GM18873 (cell line): Measurements from ENCODE around the gene SPP1.
A peak's percentile ranks its signal among the peaks of the same experiment; 100 is the strongest.
"Not testable (repeated sequence)": the region's sequence is repeated elsewhere in the genome, so short reads cannot be mapped to it uniquely, and the experiment has no call there.

ENCODE experiments used
- ATAC-seq: cut with Tn5 transposase; IDR thresholded peaks from one replicate; pipeline ENCODE4 v1.9.1; 2021; ENCODE audit warnings: mild to moderate bottlenecking, moderate library complexity, moderate number of reproducible peaks; ENCODE audit not compliant: unreplicated experiment, low FRiP score

Gene SPP1

DNA sequence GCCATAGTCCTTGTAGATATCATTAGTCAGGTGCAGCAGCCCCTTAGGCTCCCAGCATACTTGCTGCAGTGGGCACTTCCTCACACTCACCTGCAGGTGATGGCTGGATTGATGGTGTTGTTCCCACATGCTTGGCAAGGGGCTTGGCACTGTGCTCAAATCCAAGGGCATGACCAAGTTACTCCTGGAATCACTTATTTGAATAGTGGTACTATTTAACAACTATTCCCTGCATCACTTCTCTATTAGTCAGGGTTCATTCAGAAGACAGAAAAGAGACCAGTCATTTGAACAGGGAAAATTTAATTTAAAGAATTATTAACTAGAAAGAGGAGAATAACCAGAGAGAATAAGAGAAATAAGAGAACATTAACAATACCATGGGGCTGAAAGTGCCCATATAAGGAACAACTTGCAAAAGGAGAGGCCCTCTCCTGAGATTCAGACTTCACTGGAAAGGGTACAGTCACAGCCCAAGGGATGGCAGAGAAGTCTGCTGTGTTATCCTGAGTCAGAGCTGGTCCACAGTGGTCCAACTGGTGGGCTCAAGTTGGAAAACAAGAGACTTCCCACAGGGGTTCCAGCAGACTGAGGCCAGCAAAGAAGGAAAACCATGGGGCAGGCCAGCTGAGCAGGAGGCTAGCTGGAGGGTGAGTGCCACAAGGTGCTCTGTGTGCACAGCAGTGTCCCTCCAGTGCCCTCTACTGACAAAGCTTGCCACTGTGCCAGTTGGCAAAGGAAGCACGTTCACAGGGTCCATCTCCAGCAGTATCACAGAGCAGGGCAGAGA, 9.8 kb downstream of the SPP1 start:
- ATAC-seq: peak; percentile 91

DNA sequence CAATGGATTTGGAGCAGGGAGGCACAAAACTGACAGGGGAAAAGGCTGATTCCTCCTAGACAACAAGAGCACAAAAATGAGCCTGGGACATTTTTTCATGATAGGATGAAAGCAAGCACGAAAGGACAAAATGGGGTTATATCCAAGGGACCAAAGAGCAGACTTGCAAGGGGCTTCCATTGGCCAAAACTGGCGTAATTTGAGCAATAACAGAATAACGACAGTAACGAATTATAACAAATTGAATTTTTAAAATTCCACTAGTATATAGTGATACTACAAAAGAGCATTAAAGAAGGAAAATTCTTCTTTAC, 10.3 kb downstream of the SPP1 start:
- ATAC-seq: no peak

DNA sequence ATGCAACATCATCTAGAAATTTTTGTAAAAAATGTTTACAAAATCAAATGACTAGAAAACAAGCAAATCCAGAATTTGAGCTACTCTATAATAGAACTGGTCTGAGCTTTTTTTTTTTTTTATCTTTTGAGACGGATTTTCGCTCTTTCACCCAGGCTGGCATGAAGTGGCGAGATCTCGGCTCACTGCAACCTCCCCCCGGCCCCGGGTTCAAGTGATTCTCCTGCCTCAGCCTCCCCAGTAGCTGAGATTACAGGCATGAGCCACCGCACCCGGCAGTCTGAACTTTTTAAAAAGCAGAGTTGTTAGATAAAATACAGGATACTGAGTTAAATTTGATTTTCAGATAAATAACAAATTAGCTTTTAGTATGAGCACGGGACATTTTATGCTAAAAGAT, 11.0 kb downstream of the SPP1 start:
- ATAC-seq: no peak

DNA sequence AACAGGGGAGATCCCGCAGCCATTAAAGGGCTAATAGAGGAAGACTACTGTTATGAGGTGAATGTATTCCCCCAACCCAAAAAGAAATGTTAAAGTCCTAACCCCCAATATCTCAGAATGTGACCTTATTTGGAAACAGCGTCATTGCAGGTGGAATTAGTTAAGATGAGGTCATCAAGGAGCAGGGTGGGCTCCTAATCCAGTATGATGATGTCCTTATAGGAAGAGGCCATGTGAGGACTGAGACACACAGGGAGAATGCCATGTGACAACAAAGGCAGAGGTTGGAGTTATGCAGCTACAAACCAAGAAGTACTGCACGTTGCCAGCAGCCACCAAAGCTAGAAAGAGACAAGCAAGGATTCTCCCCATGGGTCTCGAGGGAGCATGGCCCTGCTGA, 14.3 kb downstream of the SPP1 start:
- no peak for ATAC-seq

DNA sequence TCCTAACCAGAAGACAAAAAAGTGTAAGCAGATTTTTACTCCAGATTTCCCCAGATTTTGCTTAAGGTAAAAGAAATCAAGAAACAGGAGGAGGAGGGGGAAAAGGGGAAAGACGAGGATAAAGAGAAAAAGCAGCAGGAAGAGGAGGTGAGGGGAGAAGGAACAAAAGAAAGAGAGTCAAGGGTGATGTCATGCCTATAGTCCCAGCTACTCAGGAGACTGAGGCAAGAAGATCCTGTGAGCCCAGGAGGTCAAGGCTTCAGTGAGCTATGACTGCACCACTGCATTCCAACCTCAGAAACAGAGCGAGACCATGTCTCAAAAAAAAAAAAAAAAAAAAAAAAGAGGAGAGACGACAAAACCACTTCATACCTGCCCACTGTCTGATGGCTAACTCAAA, 19.9 kb downstream of the SPP1 start:
- no peak for ATAC-seq

DNA sequence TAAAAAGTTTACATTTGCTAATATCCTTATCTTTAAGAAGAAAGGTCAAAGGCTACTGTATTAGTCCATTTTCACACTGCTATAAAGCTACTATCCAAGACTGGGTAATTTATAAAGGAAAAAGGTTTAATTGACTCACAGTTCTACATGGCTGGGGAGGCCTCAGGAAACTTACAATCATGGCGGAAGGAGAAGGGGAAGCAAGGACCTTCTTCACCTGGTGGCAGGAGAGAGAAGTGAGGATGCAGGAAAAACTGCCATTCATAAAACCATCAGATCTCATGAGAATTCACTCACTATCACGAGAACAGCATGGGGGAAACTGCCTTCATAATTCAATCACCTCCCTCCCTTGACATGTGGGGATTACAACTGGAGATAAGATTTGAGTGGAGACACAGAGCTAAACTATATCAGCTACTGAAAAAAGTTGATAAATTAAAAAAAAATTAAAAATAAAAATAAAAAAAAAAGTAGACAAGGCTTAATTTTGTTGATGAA, 23.7 kb downstream of the SPP1 start:
- not testable (repeated sequence) for ATAC-seq

DNA sequence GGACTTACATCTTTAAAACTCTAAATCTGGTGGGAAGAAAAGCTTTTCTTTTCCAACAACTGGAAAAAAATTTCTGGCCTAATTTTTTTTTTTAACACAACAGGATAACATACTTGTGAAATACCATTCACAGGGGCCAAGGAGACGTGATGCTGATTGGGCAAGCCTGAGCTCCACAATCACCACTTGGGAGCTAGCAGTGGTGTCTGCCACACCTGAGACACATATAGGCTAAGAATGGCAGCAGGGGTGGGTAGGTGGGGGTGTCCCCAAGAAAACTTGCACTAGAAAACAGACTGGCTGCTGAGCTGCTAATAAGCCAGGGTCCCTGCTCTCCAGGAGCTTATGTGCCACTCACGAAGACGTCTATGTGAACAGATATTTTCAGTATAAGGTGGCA, 26.4 kb downstream of the SPP1 start:
- ATAC-seq: no peak

DNA sequence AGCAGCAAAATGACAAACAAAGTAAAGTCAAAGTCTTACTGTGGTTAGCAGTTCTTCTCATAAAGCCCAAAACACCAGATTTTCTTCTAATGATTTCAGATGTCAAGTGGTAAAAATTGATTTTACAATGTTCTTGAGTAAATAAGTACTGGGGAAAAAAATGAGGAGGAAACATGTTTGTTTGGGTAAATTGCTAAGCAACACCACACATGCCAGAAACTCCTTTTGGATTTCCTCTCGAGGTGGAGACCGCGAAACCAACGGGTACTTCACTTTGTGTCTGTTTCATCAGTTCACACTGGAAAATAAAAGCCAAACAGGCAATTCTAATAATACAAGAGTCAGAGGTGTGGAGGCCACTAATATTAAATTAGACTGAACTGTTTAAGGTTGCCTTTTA, 27.3 kb downstream of the SPP1 start:
- ATAC-seq: no peak

DNA sequence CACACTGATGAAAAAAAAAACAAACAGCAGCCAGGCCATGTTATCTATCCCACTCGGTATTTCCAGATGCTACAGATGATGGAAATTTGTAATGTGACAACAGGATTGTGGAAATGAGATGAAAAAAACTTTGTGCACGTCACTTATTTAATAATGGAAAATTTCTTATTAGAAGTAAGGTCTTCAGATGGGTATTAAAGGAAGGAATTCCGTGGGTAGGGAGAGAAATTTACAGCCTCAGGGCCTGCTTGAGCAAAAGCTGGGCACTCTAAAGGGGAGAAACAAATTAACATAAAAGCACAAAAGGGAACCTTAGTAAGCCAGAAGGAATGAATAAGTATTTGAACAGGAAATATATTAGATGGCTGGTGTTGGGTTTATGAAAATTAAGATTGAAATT, 27.7 kb downstream of the SPP1 start:
- no peak for ATAC-seq

DNA sequence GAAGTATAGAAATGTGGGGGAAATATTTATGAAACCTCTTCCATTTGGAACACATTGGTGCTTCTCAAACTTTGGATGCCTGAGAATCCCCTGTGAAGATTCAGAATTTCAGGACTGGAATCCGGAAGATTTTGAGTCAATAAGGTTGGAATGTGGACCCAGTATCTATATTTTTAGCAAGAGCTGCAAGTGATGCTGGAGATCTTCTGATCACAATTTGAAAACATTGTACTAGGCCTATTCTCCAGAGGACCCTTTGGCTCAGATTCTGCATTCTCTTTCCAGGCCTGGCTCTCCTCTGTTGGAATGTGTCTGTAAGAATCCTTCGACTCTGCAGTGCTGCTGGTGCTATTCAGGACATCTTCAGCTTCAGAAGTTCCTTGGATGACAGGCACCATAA, 29.6 kb downstream of the SPP1 start:
- no peak for ATAC-seq

DNA sequence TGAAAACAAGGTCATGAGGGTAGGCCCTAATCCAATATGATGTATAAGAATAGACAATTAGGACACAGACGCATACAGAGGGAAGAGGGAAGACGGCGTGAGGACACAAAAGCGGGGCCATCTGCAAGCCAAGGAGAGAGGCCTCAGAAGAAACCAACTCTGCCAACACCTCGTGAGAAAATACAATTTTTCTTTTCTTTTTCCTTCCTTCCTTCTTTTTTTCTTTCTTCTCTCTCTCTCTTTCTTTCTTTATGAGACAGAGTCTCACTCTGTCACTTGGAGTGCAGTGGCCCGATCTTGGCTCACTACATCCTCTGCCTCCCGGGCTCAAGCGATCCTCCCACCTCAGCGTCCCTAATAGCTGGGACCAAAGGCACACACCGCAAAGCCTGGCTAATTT, 30.4 kb downstream of the SPP1 start:
- ATAC-seq: no peak

DNA sequence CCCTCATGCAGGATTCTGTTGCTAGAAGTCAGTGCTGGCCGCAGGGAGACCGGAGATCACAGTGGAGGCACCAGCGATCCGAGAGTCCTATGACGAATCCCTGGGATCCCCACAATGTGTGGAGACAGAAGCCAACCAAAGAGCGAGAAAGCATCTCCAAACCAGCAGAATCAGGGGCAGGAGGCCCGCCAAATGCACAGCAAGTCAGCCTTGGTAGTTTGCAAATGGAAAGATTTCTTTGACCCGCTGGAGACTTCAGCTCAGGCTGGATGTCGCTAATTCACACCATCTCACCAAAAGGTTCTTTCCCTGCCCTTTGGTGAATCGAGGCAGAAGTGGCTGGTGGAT, 31.4 kb downstream of the SPP1 start:
- no peak for ATAC-seq

DNA sequence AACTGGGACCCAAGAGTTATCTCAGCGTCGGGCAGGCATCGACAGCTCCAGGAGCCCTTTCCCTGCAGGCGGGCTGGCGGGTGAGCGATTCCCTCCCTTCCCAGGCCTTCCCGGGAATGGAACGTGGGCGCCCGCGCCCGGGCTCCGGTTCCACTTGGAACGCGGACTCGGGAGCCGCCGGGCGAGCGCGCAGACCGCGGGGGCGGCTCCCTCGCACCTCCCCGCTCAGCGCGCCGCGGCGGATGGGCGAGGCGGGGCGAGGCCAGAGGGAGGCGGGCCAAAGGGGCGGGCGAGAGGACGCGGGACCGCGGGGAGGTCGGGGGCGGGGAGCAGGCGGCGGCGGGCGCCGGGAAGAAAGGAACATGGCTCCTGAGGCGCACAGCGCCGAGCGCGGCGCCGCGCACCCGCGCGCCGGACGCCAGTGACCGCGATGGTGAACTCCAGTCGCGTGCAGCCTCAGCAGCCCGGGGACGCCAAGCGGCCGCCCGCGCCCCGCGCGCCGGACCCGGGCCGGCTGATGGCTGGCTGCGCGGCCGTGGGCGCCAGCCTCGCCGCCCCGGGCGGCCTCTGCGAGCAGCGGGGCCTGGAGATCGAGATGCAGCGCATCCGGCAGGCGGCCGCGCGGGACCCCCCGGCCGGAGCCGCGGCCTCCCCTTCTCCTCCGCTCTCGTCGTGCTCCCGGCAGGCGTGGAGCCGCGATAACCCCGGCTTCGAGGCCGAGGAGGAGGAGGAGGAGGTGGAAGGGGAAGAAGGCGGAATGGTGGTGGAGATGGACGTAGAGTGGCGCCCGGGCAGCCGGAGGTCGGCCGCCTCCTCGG, 32.0 kb downstream of the SPP1 start, which contains the start of gene PKD2:
Gene PKD2 (plus strand): TSS at position 332 of the 818 bp plus-strand sequence. CDS start 99 bp downstream, at position 431.
- ATAC-seq: peak; percentile 67

DNA sequence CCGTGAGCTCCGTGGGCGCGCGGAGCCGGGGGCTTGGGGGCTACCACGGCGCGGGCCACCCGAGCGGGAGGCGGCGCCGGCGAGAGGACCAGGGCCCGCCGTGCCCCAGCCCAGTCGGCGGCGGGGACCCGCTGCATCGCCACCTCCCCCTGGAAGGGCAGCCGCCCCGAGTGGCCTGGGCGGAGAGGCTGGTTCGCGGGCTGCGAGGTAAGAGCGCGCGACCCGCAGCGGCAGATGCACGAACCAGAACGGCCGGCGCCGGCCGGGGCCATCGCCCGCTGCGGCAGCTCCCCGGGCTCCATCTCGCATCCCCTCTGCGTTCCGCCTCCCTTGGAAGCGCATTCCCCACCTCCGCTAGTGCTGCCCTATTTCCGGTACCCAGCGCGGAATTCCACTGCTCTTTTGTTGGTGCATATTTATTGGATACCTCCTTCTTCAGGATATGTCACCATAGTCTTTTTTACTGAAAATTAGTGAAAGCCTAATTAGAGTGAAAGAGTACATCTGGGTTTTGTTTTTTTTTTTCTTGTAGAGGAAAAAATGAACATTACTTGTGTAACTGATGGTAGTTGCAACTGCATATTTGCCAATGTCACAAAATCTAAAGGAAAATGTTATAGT, 32.7 kb downstream of the SPP1 start:
- ATAC-seq: peak; percentile 12

DNA sequence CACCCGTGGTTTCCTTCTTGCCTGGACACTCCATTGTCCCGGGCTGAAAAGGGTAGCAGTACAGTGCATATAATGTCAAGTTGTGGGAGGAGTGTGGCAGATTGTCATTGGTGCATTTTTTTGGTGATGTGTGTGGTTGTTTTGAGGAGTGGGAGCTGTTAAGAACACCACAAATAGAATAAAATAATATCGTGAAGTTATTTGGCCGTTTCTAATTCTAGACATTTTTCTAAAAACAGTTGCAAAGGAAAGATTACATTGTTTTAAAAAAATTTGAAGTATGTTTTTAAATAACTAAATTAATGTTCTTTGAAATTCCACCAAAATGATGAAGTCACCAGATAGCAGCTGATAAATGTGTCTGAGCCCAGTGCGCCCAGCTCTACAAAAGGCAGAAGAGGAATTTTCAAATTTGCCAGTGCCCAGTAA, 33.2 kb downstream of the SPP1 start:
- ATAC-seq: no peak

DNA sequence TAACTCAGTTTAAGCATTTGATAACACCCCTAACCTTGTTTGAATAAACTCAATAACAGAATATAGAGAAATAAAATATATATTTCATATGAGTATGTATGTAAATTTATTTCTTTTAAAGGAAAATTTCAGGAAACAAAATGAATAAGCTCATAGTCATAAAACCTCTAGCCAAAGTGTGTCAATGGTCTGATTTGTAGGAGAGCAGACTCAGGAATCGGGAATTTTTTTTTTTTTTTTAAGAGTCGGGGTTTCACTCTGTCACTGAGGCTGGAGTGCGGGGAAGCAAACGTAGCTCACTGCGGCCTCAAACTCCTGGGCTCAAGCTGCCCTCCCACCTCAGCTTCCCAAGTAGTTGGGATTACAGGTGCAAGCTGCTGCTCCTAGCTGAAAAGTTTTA, 34.4 kb downstream of the SPP1 start:
- ATAC-seq: no peak

DNA sequence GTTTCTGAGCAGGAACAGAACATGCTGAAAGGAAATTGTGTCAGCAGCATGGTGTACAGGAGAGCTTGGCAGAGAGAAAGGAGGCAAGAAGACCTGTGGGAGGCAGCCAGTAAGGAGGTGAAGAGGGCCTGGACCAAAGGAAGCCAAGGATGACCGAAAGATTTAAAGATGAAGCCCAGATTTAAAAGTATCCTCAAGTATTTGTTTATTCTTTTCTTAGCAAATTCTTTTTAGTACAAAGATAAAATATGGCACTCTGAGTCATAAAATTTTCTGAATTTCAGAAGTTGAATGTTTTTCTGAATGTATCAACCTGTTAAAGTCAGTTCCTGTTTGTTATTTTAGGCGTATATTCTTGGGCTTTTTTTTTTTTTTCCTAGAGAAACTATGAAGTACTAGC, 35.5 kb downstream of the SPP1 start:
- no peak for ATAC-seq

DNA sequence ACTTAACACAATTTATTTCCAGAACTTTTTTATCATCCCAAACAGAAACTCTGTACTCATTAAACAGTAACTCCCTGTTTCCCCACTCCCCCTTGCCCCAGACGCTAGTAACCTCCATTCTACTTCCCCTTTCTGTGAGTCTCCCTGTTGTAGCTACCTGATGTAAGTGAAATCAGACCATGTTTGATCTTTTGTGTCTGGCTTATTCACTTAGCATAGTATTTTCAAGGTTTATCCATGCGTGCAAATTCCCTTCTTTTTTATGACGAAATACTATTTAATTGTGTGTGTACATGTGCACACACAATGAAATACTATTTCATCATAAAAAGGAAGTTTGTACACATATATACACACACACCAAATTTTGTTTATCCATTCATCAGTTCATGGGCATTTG, 37.1 kb downstream of the SPP1 start:
- ATAC-seq: no peak

DNA sequence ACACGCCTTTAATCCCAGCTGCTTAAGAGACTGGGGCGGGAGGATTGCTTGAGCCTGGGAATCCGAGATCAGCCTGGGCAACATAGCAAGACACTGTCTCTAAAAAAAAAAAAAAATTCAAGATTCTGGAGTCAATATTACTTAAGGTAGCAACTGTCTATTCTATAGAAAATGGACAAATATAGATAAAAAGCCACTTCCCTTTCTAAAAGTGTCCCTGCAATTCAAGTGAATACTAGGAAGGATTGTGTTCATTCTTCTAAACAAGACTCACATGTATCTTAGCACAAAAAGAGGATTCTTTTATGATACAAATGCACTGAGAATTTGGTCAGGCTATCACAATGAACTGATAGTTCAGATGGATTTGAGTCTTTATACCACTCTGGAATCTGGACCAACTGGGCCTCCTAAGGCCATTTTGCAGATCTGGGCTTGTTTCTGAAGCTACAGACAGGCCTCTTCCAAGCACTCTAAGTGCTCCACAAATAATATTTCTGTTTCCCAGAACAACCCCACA, 38.9 kb downstream of the SPP1 start:
- ATAC-seq: no peak

DNA sequence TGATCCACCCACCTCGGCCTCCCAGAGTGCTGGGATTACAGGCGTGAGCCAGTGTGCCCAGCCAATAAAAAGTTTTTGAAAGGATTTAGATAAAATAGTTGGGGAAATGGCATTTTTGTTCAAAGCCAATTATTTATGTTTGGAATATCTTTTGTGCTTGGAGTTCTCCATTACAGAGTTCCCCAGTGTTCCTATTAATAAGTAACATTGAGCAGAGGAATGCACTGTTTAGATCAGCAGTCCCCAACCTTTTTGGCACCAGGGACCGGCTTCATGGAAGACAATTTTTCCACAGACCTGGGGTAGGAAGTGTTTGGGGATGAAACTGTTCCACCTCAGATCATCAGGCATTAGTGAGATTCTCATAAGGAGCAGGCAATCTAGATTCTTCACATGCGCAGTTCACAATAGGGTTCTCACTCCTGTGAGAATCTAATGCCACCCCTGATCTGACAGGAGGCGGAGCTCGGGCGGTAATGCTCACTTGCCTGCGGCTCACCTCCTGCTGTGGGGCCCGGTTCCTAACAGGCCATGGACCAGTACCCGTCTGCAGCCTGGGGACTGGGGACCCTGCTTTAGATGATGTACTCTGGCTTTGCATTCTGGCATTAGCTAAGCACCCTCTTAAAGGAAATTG, 40.3 kb downstream of the SPP1 start:
- no peak for ATAC-seq
